Ishikawa (cell line): Measurements from ENCODE around the gene ARL4D.

Experiments
- CEBPB ChIP-seq: IDR thresholded peaks from 2 replicates; pipeline ENCODE4 v1.6.1; 2012
- CREB1 ChIP-seq: IDR thresholded peaks from 2 replicates; pipeline ENCODE4 v1.6.1; 2012; ENCODE audit warnings: low read depth
- EP300 ChIP-seq: IDR thresholded peaks from 2 replicates; pipeline ENCODE4 v1.6.1; 2012; ENCODE audit warnings: borderline replicate concordance
- FOXM1 ChIP-seq: IDR thresholded peaks from 2 replicates; pipeline ENCODE4 v1.6.1; 2012; ENCODE audit warnings: low read depth, borderline replicate concordance
- MAX ChIP-seq: IDR thresholded peaks from 2 replicates; pipeline ENCODE4 v1.6.1; 2012
- REST ChIP-seq: IDR thresholded peaks from 2 replicates; pipeline ENCODE4 v1.6.1; 2012; ENCODE audit warnings: low read depth, mild to moderate bottlenecking
- TAF1 ChIP-seq: IDR thresholded peaks from 2 replicates; pipeline ENCODE4 v1.6.1; 2012; ENCODE audit warnings: low read depth, mild to moderate bottlenecking
- USF1 ChIP-seq: IDR thresholded peaks from 2 replicates; pipeline ENCODE4 v1.6.1; 2012
- YY1 ChIP-seq: IDR thresholded peaks from 2 replicates; pipeline ENCODE4 v1.6.1; 2012; ENCODE audit warnings: low read depth

GRCh38 chr17:43439041-43439440, 40.2 kb downstream of the ARL4D start:
- no peak for TF ChIP-seq EP300
- TF ChIP-seq TAF1 = no peak
- TF ChIP-seq REST = no peak
- no peak for TF ChIP-seq FOXM1
- no peak for TF ChIP-seq CREB1
- no peak for TF ChIP-seq USF1
- TF ChIP-seq MAX = no peak
- TF ChIP-seq CEBPB = no peak
- TF ChIP-seq YY1 = no peak
